Endothelial cell (in vitro differentiated cells): ENCODE measurements around the gene TNXB. TPM values are rescaled to one million over a fixed set of nuclear protein-coding genes. Genes with fewer than 3 reads are reported as not detected.

ENCODE experiments used
- DNase-seq: peaks from one replicate; pipeline ENCODE4 v3.0.0; 2021; ENCODE audit warnings: low spot score
- H3K27ac Mint-ChIP-seq: one replicate; pipeline ENCODE4 v1.8.0; 2021; ENCODE audit warnings: mixed read lengths, inconsistent platforms; ENCODE audit not compliant: unreplicated experiment
- H3K27me3 Mint-ChIP-seq: one replicate; pipeline ENCODE4 v1.8.0; 2021; ENCODE audit warnings: mild to moderate bottlenecking, moderate library complexity, mixed read lengths, inconsistent platforms; ENCODE audit not compliant: unreplicated experiment
- H3K36me3 Mint-ChIP-seq: one replicate; pipeline ENCODE4 v1.8.0; 2021; ENCODE audit warnings: mild to moderate bottlenecking, low read depth, mixed read lengths, inconsistent platforms; ENCODE audit not compliant: unreplicated experiment
- H3K4me1 Mint-ChIP-seq: one replicate; pipeline ENCODE4 v1.8.0; 2021; ENCODE audit warnings: mild to moderate bottlenecking, mixed read lengths, inconsistent platforms; ENCODE audit not compliant: unreplicated experiment
- H3K4me3 Mint-ChIP-seq: one replicate; pipeline ENCODE4 v1.8.0; 2021; ENCODE audit warnings: mild to moderate bottlenecking, mixed read lengths, inconsistent platforms; ENCODE audit not compliant: unreplicated experiment
- H3K9me3 Mint-ChIP-seq: one replicate; pipeline ENCODE4 v1.8.0; 2021; ENCODE audit warnings: mixed read lengths, inconsistent platforms; ENCODE audit not compliant: unreplicated experiment
- total RNA-seq: library from RNA; stranded (reverse); fragmentation: NEBNext Ultra II Directional; extraction: Animal tissue kit (Norgen Biotek cat#: 25700); gene quantifications from one replicate; pipeline ENCODE4 v1.2.1, GENCODE V29; 2021; ENCODE audit not compliant: unreplicated experiment
- TF ChIP-seq, protein P1 (sequence below): fragments of 200-600 bp; sonication (generic); IDR thresholded peaks from one replicate; pipeline ENCODE4 v1.5.0; 2021; ENCODE audit warnings: antibody characterized with exemption; ENCODE audit not compliant: unreplicated experiment

The TNXB gene
- total RNA-seq, 1 donor from 2014 or later, result 7.5 TPM

- peak overlapping the region; percentile 83 for H3K4me3 Mint-ChIP-seq
- no peak overlapping the region for H3K27ac Mint-ChIP-seq
- TF ChIP-seq, protein P1, sequence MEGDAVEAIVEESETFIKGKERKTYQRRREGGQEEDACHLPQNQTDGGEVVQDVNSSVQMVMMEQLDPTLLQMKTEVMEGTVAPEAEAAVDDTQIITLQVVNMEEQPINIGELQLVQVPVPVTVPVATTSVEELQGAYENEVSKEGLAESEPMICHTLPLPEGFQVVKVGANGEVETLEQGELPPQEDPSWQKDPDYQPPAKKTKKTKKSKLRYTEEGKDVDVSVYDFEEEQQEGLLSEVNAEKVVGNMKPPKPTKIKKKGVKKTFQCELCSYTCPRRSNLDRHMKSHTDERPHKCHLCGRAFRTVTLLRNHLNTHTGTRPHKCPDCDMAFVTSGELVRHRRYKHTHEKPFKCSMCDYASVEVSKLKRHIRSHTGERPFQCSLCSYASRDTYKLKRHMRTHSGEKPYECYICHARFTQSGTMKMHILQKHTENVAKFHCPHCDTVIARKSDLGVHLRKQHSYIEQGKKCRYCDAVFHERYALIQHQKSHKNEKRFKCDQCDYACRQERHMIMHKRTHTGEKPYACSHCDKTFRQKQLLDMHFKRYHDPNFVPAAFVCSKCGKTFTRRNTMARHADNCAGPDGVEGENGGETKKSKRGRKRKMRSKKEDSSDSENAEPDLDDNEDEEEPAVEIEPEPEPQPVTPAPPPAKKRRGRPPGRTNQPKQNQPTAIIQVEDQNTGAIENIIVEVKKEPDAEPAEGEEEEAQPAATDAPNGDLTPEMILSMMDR, result no peak
- H3K4me1 Mint-ChIP-seq, result peaks cover 43% of the 10 kb centered on the region
- DNase-seq, result no peak
- peaks cover 19% of the 10 kb centered on the region for H3K27me3 Mint-ChIP-seq
- peaks cover 7% of the 10 kb centered on the region for H3K36me3 Mint-ChIP-seq
- H3K9me3 Mint-ChIP-seq, result no peaks in the 10 kb centered on the region
Measured at GRCh38 chr6:32149932-32150870, 41.1 kb upstream of the TNXB start.

DNA sequence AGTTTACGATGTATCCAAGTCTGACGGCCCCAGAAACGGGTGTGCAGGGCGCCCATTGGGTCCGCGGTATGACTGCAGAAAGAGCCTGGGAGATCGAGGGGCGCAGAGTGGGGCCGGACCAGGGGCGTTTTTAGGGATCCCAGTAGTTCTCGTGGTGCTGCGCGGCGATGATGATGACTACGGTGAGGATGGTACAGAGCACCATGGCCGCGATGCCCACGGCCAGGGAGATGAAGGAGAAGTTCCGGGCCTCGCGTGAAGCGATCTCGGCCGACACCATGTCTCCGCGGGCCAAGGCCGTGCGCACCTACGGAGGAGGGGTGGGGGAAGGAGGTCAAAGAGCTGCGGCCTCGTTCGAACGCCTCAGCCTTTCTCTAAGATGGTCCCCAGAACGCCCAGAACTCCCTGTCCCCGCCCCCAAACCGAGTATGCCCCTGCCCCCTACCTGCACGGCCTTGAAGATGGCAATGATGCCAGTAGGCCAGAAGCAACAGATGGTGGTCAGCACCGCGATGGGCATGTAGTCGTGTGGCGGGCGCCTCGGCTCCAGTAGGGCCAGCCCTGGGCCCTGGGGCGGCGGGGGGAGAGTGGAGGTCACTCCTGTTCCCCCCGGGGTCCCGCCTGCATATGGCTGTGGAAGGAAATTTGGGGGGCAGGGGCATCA, 40.1 kb upstream of the TNXB start:
- H3K27me3 Mint-ChIP-seq, result peaks cover 23% of the 10 kb centered on the region
- H3K4me3 Mint-ChIP-seq, result peak overlapping the region; percentile 82
- peaks cover 39% of the 10 kb centered on the region for H3K4me1 Mint-ChIP-seq
- H3K27ac Mint-ChIP-seq, result no peak overlapping the region
- DNase-seq, result no peak
- TF ChIP-seq, protein P1, result no peak
- H3K36me3 Mint-ChIP-seq, result peaks cover 7% of the 10 kb centered on the region
- no peaks in the 10 kb centered on the region for H3K9me3 Mint-ChIP-seq

DNA sequence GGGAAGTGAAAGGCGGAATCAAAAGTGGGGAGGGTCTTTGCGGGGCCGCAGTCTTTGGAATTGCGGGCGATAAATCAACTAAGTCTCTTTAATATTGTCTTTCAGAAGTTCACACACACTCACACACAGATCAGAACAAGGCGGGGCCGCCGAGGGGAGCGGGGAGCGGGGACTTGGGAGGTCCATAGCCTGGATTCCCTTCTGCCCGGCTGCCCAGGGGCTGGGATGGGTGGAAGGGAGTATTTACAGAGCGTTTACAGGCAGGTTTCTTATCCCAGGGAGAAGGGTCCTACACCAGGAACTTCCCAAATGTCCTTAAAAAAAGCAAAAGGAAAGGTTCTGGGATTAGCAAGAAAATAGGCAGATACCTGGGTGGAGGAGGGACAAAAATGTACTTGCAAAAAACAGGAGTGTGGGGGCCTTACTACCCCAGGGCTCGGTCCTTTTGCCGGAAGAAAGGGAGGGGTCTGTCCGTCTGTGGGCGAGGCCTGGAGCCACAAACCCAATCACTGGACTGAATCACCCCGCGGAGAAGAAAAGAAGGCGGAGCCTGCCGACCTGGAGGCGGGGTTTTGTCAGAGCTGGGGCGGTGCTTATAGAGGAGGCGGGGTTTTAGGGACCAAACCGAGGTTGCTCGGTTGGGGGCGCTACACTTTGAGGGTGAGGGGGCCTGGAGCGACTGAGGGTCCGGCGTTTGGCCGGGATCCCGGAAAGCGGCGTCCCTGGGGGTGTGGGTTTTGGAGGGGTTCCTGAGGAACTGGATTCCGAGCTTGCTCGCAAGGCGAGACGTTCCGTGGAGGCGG, 39.4 kb upstream of the TNXB start:
- no peak overlapping the region for H3K27ac Mint-ChIP-seq
- no peaks in the 10 kb centered on the region for H3K9me3 Mint-ChIP-seq
- TF ChIP-seq, protein P1, result no peak
- peak; percentile 69 for DNase-seq
- peaks cover 7% of the 10 kb centered on the region for H3K36me3 Mint-ChIP-seq
- peaks cover 23% of the 10 kb centered on the region for H3K27me3 Mint-ChIP-seq
- H3K4me3 Mint-ChIP-seq, result peak overlapping the region; percentile 82
- peaks cover 35% of the 10 kb centered on the region for H3K4me1 Mint-ChIP-seq

GRCh38 chr6:32147401-32148132, 38.4 kb upstream of the TNXB start:
- TF ChIP-seq, protein P1, result no peak
- peaks cover 23% of the 10 kb centered on the region for H3K27me3 Mint-ChIP-seq
- peaks cover 7% of the 10 kb centered on the region for H3K36me3 Mint-ChIP-seq
- no peaks in the 10 kb centered on the region for H3K9me3 Mint-ChIP-seq
- peaks cover 31% of the 10 kb centered on the region for H3K4me1 Mint-ChIP-seq
- peak overlapping the region; percentile 42 for H3K27ac Mint-ChIP-seq
- DNase-seq, result no peak
- peak overlapping the region; percentile 82 for H3K4me3 Mint-ChIP-seq
